Measurements from ENCODE around the gene SDK1. TPM values are rescaled to one million over a fixed set of nuclear protein-coding genes. Genes with fewer than 3 reads are reported as not detected.

Gene SDK1
- total and polyA plus RNA-seq, 2 of the 8 experiments (the other 6 are each of a cell fraction or from before 2014, with no cell fraction given) = 3.3 to 7.2 TPM

DNA sequence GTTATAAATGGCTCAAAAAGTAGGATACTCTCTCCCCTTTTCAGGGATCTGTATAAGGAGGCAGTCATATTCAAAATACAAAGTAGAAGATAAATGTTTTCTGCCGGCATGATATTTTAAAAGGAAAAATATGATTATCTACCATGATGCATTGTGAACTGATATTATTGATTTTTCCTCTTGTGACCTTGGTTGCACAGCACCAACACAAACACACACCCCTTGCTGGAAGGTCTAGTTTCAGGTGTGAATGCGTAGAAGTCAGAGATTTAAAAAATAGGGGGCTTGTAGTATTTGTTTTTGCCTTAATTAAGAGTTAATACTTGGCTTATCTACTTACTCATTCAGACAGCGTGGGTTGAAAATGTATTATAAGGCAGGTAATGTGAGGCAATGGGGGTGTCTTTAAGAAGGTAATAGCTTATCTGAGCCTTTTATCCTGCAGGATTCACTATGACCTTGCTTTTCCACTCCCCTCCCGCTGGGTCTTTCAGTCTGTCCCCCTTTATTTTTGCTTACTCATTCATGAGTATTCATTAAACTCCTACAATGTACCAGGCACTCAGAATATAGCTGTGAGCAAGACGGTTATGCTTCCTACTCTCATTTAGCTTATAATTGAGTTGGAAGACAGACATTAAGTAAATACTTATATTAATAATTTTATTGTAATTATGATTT, 390.6 kb downstream of the SDK1 start (continued):
- TF ChIP-seq, protein P1, sequence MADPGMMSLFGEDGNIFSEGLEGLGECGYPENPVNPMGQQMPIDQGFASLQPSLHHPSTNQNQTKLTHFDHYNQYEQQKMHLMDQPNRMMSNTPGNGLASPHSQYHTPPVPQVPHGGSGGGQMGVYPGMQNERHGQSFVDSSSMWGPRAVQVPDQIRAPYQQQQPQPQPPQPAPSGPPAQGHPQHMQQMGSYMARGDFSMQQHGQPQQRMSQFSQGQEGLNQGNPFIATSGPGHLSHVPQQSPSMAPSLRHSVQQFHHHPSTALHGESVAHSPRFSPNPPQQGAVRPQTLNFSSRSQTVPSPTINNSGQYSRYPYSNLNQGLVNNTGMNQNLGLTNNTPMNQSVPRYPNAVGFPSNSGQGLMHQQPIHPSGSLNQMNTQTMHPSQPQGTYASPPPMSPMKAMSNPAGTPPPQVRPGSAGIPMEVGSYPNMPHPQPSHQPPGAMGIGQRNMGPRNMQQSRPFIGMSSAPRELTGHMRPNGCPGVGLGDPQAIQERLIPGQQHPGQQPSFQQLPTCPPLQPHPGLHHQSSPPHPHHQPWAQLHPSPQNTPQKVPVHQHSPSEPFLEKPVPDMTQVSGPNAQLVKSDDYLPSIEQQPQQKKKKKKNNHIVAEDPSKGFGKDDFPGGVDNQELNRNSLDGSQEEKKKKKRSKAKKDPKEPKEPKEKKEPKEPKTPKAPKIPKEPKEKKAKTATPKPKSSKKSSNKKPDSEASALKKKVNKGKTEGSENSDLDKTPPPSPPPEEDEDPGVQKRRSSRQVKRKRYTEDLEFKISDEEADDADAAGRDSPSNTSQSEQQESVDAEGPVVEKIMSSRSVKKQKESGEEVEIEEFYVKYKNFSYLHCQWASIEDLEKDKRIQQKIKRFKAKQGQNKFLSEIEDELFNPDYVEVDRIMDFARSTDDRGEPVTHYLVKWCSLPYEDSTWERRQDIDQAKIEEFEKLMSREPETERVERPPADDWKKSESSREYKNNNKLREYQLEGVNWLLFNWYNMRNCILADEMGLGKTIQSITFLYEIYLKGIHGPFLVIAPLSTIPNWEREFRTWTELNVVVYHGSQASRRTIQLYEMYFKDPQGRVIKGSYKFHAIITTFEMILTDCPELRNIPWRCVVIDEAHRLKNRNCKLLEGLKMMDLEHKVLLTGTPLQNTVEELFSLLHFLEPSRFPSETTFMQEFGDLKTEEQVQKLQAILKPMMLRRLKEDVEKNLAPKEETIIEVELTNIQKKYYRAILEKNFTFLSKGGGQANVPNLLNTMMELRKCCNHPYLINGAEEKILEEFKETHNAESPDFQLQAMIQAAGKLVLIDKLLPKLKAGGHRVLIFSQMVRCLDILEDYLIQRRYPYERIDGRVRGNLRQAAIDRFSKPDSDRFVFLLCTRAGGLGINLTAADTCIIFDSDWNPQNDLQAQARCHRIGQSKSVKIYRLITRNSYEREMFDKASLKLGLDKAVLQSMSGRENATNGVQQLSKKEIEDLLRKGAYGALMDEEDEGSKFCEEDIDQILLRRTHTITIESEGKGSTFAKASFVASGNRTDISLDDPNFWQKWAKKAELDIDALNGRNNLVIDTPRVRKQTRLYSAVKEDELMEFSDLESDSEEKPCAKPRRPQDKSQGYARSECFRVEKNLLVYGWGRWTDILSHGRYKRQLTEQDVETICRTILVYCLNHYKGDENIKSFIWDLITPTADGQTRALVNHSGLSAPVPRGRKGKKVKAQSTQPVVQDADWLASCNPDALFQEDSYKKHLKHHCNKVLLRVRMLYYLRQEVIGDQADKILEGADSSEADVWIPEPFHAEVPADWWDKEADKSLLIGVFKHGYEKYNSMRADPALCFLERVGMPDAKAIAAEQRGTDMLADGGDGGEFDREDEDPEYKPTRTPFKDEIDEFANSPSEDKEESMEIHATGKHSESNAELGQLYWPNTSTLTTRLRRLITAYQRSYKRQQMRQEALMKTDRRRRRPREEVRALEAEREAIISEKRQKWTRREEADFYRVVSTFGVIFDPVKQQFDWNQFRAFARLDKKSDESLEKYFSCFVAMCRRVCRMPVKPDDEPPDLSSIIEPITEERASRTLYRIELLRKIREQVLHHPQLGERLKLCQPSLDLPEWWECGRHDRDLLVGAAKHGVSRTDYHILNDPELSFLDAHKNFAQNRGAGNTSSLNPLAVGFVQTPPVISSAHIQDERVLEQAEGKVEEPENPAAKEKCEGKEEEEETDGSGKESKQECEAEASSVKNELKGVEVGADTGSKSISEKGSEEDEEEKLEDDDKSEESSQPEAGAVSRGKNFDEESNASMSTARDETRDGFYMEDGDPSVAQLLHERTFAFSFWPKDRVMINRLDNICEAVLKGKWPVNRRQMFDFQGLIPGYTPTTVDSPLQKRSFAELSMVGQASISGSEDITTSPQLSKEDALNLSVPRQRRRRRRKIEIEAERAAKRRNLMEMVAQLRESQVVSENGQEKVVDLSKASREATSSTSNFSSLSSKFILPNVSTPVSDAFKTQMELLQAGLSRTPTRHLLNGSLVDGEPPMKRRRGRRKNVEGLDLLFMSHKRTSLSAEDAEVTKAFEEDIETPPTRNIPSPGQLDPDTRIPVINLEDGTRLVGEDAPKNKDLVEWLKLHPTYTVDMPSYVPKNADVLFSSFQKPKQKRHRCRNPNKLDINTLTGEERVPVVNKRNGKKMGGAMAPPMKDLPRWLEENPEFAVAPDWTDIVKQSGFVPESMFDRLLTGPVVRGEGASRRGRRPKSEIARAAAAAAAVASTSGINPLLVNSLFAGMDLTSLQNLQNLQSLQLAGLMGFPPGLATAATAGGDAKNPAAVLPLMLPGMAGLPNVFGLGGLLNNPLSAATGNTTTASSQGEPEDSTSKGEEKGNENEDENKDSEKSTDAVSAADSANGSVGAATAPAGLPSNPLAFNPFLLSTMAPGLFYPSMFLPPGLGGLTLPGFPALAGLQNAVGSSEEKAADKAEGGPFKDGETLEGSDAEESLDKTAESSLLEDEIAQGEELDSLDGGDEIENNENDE (IDR thresholded peaks at IDR 0.05; ENCODE audit: insufficient replicate concordance, low read length) = no peak
- TF ChIP-seq MAFK (IDR thresholded peaks at IDR 0.05; ENCODE audit: low read depth, low read length) (peak; percentile 58; the same call in 1 of the 2 replicates), SUZ12 (IDR thresholded peaks at IDR 0.05; ENCODE audit: low read length) (no peak), EZH2 (IDR thresholded peaks at IDR 0.05; ENCODE audit: low read depth, low read length, severe bottlenecking) (no peak), BACH1 (IDR thresholded peaks at IDR 0.05; ENCODE audit: low read length) (peak; percentile 95)
